ENCODE data around the gene PCYOX1L. TPM values are rescaled to one million over a fixed set of nuclear protein-coding genes. Genes with fewer than 3 reads are reported as not detected.
"Not testable (repeated sequence)": the region's sequence is repeated elsewhere in the genome, so short reads cannot be mapped to it uniquely, and the experiment has no call there.

PCYOX1L gene
- total RNA-seq, 1 donor from 2014 or later = 11.9 TPM

DNA sequence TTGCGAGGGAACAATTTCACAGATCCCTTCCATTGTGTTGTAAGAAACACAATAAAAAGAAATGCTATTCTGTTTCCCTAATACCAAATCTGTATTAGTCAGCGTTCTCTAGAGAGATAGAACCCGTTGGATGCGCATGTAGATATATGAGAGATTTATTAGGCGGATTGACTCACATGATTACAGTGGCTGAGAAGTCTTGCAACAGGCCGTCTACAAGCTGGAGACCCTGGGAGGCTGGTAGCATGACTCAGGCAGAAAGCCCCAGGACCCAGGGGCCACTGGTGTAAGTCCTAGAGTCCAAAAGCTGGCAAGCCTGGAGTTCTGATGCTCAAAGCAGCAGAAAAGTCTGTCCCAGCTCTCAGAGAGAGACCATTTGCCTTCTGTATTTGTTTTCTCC is 39.7 kb downstream of the PCYOX1L start:
- no peak for DNase-seq (ENCODE audit: low read depth)
- Histone ChIP-seq H3K27me3 (ENCODE audit: control insufficient read depth, insufficient read depth, low read length) (no peaks in the 10 kb centered on the region), H3K4me3 (ENCODE audit: low read depth, low read length) (no peak overlapping the region), H3K36me3 (ENCODE audit: control insufficient read depth, insufficient read depth, low read length) (no peaks in the 10 kb centered on the region)
- TF ChIP-seq CTCF (IDR thresholded peaks at IDR 0.05; ENCODE audit: insufficient read depth, low read length, poor library complexity, severe bottlenecking) = no peak

- H3K36me3 ChIP-seq (ENCODE audit: control insufficient read depth, insufficient read depth, low read length); H3K27me3 ChIP-seq (ENCODE audit: control insufficient read depth, insufficient read depth, low read length); H3K4me3 ChIP-seq (ENCODE audit: low read depth, low read length); DNase-seq (ENCODE audit: low read depth): not testable (repeated sequence)
Measured at GRCh38 chr5:149398747-149399266, 41.0 kb downstream of the PCYOX1L start.

GRCh38 chr5:149399775-149400174 is 41.9 kb downstream of the PCYOX1L start:
- no peak overlapping the region for H3K4me3 ChIP-seq (ENCODE audit: low read depth, low read length)
- no peak for TF ChIP-seq CTCF (IDR thresholded peaks at IDR 0.05; ENCODE audit: insufficient read depth, low read length, poor library complexity, severe bottlenecking)
- no peaks in the 10 kb centered on the region for H3K27me3 ChIP-seq (ENCODE audit: control insufficient read depth, insufficient read depth, low read length)
- no peak for DNase-seq (ENCODE audit: low read depth)
- H3K36me3 ChIP-seq (ENCODE audit: control insufficient read depth, insufficient read depth, low read length) = no peaks in the 10 kb centered on the region

DNA sequence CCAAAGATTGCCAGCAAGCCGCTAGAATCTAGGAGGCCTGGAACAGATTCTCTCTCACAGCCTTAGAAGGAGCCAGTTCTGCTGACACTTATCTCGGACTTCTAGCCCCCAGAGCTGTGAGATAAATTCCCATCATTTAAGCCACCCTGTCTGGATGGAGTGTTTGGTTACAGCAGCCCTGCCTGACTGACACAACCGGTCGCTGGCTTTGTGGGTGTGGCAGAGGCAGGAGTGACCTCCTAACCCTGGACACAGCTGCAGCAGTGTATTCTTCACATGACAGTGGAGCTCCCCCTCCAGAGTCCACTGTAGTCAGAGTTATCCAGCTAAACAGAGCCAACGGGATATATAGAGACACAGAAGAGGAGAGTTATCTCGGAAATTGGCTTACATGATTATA is 42.5 kb downstream of the PCYOX1L start:
- TF ChIP-seq CTCF (IDR thresholded peaks at IDR 0.05; ENCODE audit: insufficient read depth, low read length, poor library complexity, severe bottlenecking) = no peak
- no peak for DNase-seq (ENCODE audit: low read depth)
- no peaks in the 10 kb centered on the region for H3K27me3 ChIP-seq (ENCODE audit: control insufficient read depth, insufficient read depth, low read length)

GRCh38 chr5:149401051-149401450 is 43.2 kb downstream of the PCYOX1L start:
- Histone ChIP-seq H3K4me3 (ENCODE audit: low read depth, low read length) (no peak overlapping the region), H3K27me3 (ENCODE audit: control insufficient read depth, insufficient read depth, low read length) (no peaks in the 10 kb centered on the region), H3K36me3 (ENCODE audit: control insufficient read depth, insufficient read depth, low read length) (no peaks in the 10 kb centered on the region)
- DNase-seq (ENCODE audit: low read depth) = no peak
- no peak for TF ChIP-seq CTCF (IDR thresholded peaks at IDR 0.05; ENCODE audit: insufficient read depth, low read length, poor library complexity, severe bottlenecking)

More for the DNA sequence above, 42.5 kb downstream of the PCYOX1L start:
- Histone ChIP-seq H3K36me3 (ENCODE audit: control insufficient read depth, insufficient read depth, low read length) (no peaks in the 10 kb centered on the region), H3K4me3 (ENCODE audit: low read depth, low read length) (no peak overlapping the region)

- no peaks in the 10 kb centered on the region for H3K27me3 ChIP-seq (ENCODE audit: control insufficient read depth, insufficient read depth, low read length)
- no peaks in the 10 kb centered on the region for H3K36me3 ChIP-seq (ENCODE audit: control insufficient read depth, insufficient read depth, low read length)
- H3K4me3 ChIP-seq (ENCODE audit: low read depth, low read length) = no peak overlapping the region
- no peak for DNase-seq (ENCODE audit: low read depth)
- no peak for TF ChIP-seq CTCF (IDR thresholded peaks at IDR 0.05; ENCODE audit: insufficient read depth, low read length, poor library complexity, severe bottlenecking)
Measured at GRCh38 chr5:149402291-149402690, 44.4 kb downstream of the PCYOX1L start.
